Keratinocyte (primary cell): ENCODE measurements around the gene MEF2A. TPM values are rescaled to one million over a fixed set of nuclear protein-coding genes. Genes with fewer than 3 reads are reported as not detected.

Source experiments
- DNase-seq: peaks from one replicate; pipeline ENCODE4 v3.0.0-alpha.2; 2011; ENCODE audit warnings: low read depth, missing footprints, low spot score
- FAIRE-seq: peaks from 2 replicates; lab custom pipeline; 2011; peaks lifted over from hg19 to GRCh38; lab: Jason Lieb, UNC
- H2AFZ ChIP-seq: 2 replicates; pipeline ENCODE4 v1.6.0; 2012; ENCODE audit warnings: low read length, control low read depth, inconsistent platforms; ENCODE audit not compliant: control insufficient read depth
- H3K27ac ChIP-seq: 2 replicates; pipeline ENCODE4 v1.5.1; 2011; ENCODE audit warnings: low read length; ENCODE audit not compliant: control insufficient read depth, insufficient read depth
- H3K27me3 ChIP-seq: 3 replicates; pipeline ENCODE4 v1.6.0; 2011; ENCODE audit warnings: low read length; ENCODE audit not compliant: control insufficient read depth, insufficient read depth; ENCODE audit errors: extremely low read depth
- H3K36me3 ChIP-seq, 2 experiments: 2 replicates in 1 of 2; 3 replicates in 1 of 2; pipeline ENCODE4 v1.5.1; 2011; ENCODE audit warnings: low read length in 2 of 2, mild to moderate bottlenecking in 1 of 2; ENCODE audit not compliant: control insufficient read depth in 2 of 2, insufficient read depth in 2 of 2; ENCODE audit errors: extremely low read depth in 1 of 2
- H3K4me1 ChIP-seq: 3 replicates; pipeline ENCODE4 v1.5.1; 2011; ENCODE audit warnings: low read length; ENCODE audit not compliant: control insufficient read depth, insufficient read depth; ENCODE audit errors: extremely low read depth
- H3K4me2 ChIP-seq: 3 replicates; pipeline ENCODE4 v1.6.0; 2011; ENCODE audit warnings: low read depth, low read length; ENCODE audit not compliant: control insufficient read depth, insufficient read depth; ENCODE audit errors: extremely low read depth
- H3K4me3 ChIP-seq, 3 experiments: fragments of 200-600 bp in 1 of 3; sonication (generic) in 1 of 3; 2 replicates in 2 of 3; 3 replicates in 1 of 3; pipeline ENCODE4 v1.5.1; 2011 to 2016; ENCODE audit warnings: low read length in 3 of 3, mild to moderate bottlenecking in 3 of 3, control low read depth in 2 of 3, inconsistent platforms in 1 of 3, low read depth in 1 of 3, mixed read lengths in 1 of 3, mixed run types in 1 of 3, moderate library complexity in 1 of 3; ENCODE audit not compliant: control insufficient read depth in 2 of 3, insufficient read depth in 2 of 3; ENCODE audit errors: extremely low read depth in 1 of 3
- H3K79me2 ChIP-seq: 2 replicates; pipeline ENCODE4 v1.6.0; 2012; ENCODE audit warnings: low read length; ENCODE audit not compliant: control insufficient read depth, insufficient read depth
- H3K9ac ChIP-seq: 3 replicates; pipeline ENCODE4 v1.6.0; 2011; ENCODE audit warnings: low read length; ENCODE audit not compliant: control insufficient read depth, insufficient read depth; ENCODE audit errors: extremely low read depth
- H3K9me1 ChIP-seq: 3 replicates; pipeline ENCODE4 v1.6.0; 2011; ENCODE audit warnings: low read length; ENCODE audit not compliant: control insufficient read depth, insufficient read depth; ENCODE audit errors: extremely low read depth
- H3K9me3 ChIP-seq: 2 replicates; pipeline ENCODE4 v1.5.1; 2012; ENCODE audit warnings: low read depth, low read length; ENCODE audit not compliant: control insufficient read depth
- H4K20me1 ChIP-seq: 3 replicates; pipeline ENCODE4 v1.6.0; 2011; ENCODE audit warnings: low read length; ENCODE audit not compliant: control insufficient read depth, insufficient read depth; ENCODE audit errors: extremely low read depth
- EZH2 ChIP-seq: IDR thresholded peaks from one replicate; pipeline ENCODE4 v1.6.1; 2012; ENCODE audit warnings: inconsistent platforms, mild to moderate bottlenecking, low read length, moderate library complexity
- dilution Hi-C: fragments of 300-500 bp; cut with MboI; formaldehyde crosslinking; loops from one replicate; pipeline ENCODE4 v1.7.0; 2020; ENCODE audit warnings: low sequenced_read_pairs; ENCODE audit not compliant: extremely low pct_ligation_motif_present
- polyA plus RNA-seq, 5 experiments: library from polyadenylated mRNA; depleted of rRNA in 3 of 5; stranded (reverse) in 3 of 5; stranded (forward) in 1 of 5; unstranded in 1 of 5; fragments of >200 nt; gene quantifications; 1 replicate in 1 of 5; 2 replicates in 3 of 5; 3 replicates in 1 of 5; pipeline versions ENCODE4 v1.2.1 to v1.2.3, GENCODE V29; 2011 to 2012; ENCODE audit warnings: missing spikeins in 2 of 5, low read depth in 1 of 5, low replicate concordance in 1 of 5
- TF ChIP-seq, protein P1 (sequence below), 3 experiments: IDR thresholded peaks in 1 of 3; conservative IDR thresholded peaks in 1 of 3; optimal IDR thresholded peaks in 1 of 3; 2 replicates in 2 of 3; 3 replicates in 1 of 3; pipeline versions ENCODE3 to v1.5.1; 2011; ENCODE audit warnings: low read length in 3 of 3, mild to moderate bottlenecking in 3 of 3, moderate library complexity in 2 of 3, control low read depth in 1 of 3, inconsistent platforms in 1 of 3; ENCODE audit not compliant: insufficient read depth in 2 of 3; ENCODE audit errors: extremely low read depth in 1 of 3

MEF2A gene
- polyA plus RNA-seq, 1 donor (not counting 4 experiments of a cell fraction or from before 2014, with no cell fraction given) = 27.4 TPM

DNA sequence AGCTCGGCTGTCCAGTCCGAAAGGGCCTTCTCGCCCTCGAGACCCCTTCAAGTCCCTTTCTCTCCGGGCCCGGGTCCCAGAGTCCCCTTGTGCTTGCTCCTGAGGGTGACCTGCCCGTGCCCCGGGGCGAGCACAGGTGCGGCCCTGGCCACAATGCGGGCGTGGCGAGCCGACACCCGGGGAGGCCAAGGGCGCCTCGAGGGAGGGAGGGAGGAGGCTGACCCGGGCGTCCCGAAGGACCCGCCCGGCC, 810 bp upstream of the MEF2A start:
- TF ChIP-seq EZH2 = no peak
- TF ChIP-seq, protein P1, sequence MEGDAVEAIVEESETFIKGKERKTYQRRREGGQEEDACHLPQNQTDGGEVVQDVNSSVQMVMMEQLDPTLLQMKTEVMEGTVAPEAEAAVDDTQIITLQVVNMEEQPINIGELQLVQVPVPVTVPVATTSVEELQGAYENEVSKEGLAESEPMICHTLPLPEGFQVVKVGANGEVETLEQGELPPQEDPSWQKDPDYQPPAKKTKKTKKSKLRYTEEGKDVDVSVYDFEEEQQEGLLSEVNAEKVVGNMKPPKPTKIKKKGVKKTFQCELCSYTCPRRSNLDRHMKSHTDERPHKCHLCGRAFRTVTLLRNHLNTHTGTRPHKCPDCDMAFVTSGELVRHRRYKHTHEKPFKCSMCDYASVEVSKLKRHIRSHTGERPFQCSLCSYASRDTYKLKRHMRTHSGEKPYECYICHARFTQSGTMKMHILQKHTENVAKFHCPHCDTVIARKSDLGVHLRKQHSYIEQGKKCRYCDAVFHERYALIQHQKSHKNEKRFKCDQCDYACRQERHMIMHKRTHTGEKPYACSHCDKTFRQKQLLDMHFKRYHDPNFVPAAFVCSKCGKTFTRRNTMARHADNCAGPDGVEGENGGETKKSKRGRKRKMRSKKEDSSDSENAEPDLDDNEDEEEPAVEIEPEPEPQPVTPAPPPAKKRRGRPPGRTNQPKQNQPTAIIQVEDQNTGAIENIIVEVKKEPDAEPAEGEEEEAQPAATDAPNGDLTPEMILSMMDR (optimal IDR thresholded peaks at IDR 0.05 in 1 of 3, IDR thresholded peaks at IDR 0.05 in 1 of 3, conservative IDR thresholded peaks at IDR 0.05 in 1 of 3; ENCODE audit: extremely low read depth in 1 of 3, insufficient read depth in 2 of 3, low read length in 3 of 3) = no peak
- FAIRE-seq = no peak
- Histone ChIP-seq H3K27ac (no peak overlapping the region), H3K27me3 (peaks cover 6% of the 10 kb centered on the region), H3K9me1 (no peaks in the 10 kb centered on the region), H3K9ac (peak overlapping the region; percentile 94), H3K9me3 (no peaks in the 10 kb centered on the region), H3K79me2 (peaks cover 32% of the 10 kb centered on the region), H2AFZ (peak overlapping the region; percentile 35), H3K36me3 (no peaks in the 10 kb centered on the region), H4K20me1 (no peaks in the 10 kb centered on the region), H3K4me1 (peaks cover 11% of the 10 kb centered on the region), H3K4me2 (peak overlapping the region; percentile 55), H3K4me3 (peak overlapping the region in 2 of 3 experiments; percentile 40 to 61)
- dilution Hi-C loops = no loop called here
- no peak for DNase-seq

DNA sequence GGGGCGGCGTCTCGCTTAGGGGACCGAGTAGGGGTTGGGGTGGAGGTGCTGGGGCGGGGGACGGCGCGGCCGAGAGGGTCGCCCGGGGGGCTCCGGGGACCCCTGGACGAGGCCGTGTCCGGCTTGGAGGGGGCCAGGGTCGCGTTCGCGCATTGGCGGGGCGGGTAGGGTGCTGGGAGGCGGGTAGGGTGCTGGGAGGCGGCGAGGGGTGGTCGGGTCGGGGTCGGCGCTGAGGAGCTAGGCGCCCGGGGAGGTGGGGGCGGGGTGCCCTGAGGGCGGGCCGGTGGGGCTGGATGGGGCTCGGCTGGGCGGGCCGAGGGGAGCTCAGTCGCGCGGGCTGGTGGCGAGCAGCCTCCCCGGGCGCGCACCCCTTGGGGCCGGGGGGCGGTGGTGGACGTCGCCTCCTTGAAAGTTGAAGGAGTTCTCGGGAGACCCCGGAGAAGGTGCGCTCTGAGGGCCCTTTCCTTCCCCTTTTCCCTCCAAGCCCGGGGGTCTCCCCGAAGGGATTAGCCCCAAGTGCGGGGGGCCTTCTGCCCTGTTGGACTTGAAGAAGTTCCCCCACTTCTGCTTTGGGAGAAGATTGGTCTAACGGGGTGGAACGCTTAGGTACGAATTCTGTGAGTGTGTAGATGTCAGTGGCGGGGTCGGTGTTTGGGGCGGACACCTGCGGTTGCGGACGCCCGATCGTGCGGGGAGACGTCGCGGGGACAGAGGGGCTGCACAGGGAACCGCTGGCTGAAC, 543 bp downstream of the MEF2A start:
- peaks cover 11% of the 10 kb centered on the region for H3K4me1 ChIP-seq
- dilution Hi-C loops = no loop called here
- H3K4me2 ChIP-seq = peak overlapping the region; percentile 61
- H3K36me3 ChIP-seq = no peaks in the 10 kb centered on the region
- peaks cover 44% of the 10 kb centered on the region for H3K79me2 ChIP-seq
- H3K27me3 ChIP-seq = peaks cover 6% of the 10 kb centered on the region
- peak overlapping the region; percentile 94 for H3K9ac ChIP-seq
- TF ChIP-seq, protein P1 (optimal IDR thresholded peaks at IDR 0.05 in 1 of 3, IDR thresholded peaks at IDR 0.05 in 1 of 3, conservative IDR thresholded peaks at IDR 0.05 in 1 of 3; ENCODE audit: extremely low read depth in 1 of 3, insufficient read depth in 2 of 3, low read length in 3 of 3) = no peak
- no peak for TF ChIP-seq EZH2
- FAIRE-seq (no peak), DNase-seq (no peak)
- no peak overlapping the region for H2AFZ ChIP-seq
- H3K27ac ChIP-seq = peak overlapping the region; percentile 70
- H3K4me3 ChIP-seq = peak overlapping the region; percentile 61 to 95 (median 94)
- no peaks in the 10 kb centered on the region for H3K9me1 ChIP-seq
- H3K9me3 ChIP-seq = no peaks in the 10 kb centered on the region
- H4K20me1 ChIP-seq = no peaks in the 10 kb centered on the region
